Pericardium fibroblast (primary cell): Measurements from ENCODE around the gene INSL3. TPM values are rescaled to one million over a fixed set of nuclear protein-coding genes. Genes with fewer than 3 reads are reported as not detected.

Experiments
- total RNA-seq: library from RNA; depleted of rRNA; stranded (reverse); fragments of >200 nt; gene quantifications from 2 replicates; pipeline ENCODE4 v1.2.3, GENCODE V29; 2015

The INSL3 gene
- not detected in 2 replicates for total RNA-seq

GRCh38 chr19:17821190-17821589 lies at the start of gene INSL3:
Gene INSL3, minus strand, starts transcription at chr19:17821519. Its CDS starts 13 bp downstream, at chr19:17821506.

GRCh38 chr19:17859533-17860330 lies 38.4 kb upstream of the INSL3 start, which contains the start of gene RPL18A:
Gene RPL18A, plus strand, starts transcription at chr19:17859910. Its CDS starts 47 bp downstream, at chr19:17859957.

GRCh38 chr19:17847538-17848366 lies 26.4 kb upstream of the INSL3 start, which contains the start of gene JAK3:
Gene JAK3, minus strand, starts transcription at chr19:17847982. Its CDS starts 3,565 bp downstream, at chr19:17844417.

GRCh38 chr19:17794731-17795494 lies 26.4 kb downstream of the INSL3 start, which contains the start of gene B3GNT3:
Gene B3GNT3, plus strand, starts transcription at chr19:17795138. Its CDS starts 12,670 bp downstream, at chr19:17807808.

Other genes with a start within 250 kb of the INSL3 start
- gene UNC13A, start 133.2 kb downstream of the INSL3 start, total RNA-seq, result 0.43 and 1.1 TPM in 2 replicates
- gene MAP1S, start 102.0 kb downstream of the INSL3 start, total RNA-seq, result 34.0 and 38.6 TPM in 2 replicates
- 0.09 and 1.9 TPM in 2 replicates for gene FCHO1, start 70.0 kb downstream of the INSL3 start, total RNA-seq
- not detected in 2 replicates for gene B3GNT3, start 26.4 kb downstream of the INSL3 start, total RNA-seq
- gene JAK3, start 26.5 kb upstream of the INSL3 start, total RNA-seq, result 3.1 and 8.5 TPM in 2 replicates
- 2,158 and 3,184 TPM in 2 replicates for gene RPL18A, start 38.4 kb upstream of the INSL3 start, total RNA-seq
- not detected in 2 replicates for gene SLC5A5, start 50.4 kb upstream of the INSL3 start, total RNA-seq
- gene CCDC124, start 111.5 kb upstream of the INSL3 start, total RNA-seq, result 39.5 and 51.2 TPM in 2 replicates
- 0.51 TPM in 1 of 2 replicates, not detected in the other for gene KCNN1, start 145.6 kb upstream of the INSL3 start, total RNA-seq
- 11.4 and 13.3 TPM in 2 replicates for gene ARRDC2, start 186.7 kb upstream of the INSL3 start, total RNA-seq